H9 (cell line): ENCODE measurements around the gene ASAP3. TPM values are rescaled to one million over a fixed set of nuclear protein-coding genes. Genes with fewer than 3 reads are reported as not detected.

Experiments
- DNase-seq: peaks from one replicate; pipeline ENCODE4 v3.0.0-alpha.2; 2017
- H2AFZ ChIP-seq: one replicate; pipeline ENCODE4 v1.6.1; 2013; ENCODE audit warnings: mild to moderate bottlenecking, low read length, control low read depth, moderate library complexity
- H2AK5ac ChIP-seq: 2 replicates; pipeline ENCODE4 v1.6.1; 2013; ENCODE audit warnings: low read length, control low read depth, mixed read lengths; ENCODE audit not compliant: insufficient read length
- H2BK120ac ChIP-seq: one replicate; pipeline ENCODE4 v1.6.1; 2013; ENCODE audit warnings: low read depth, mild to moderate bottlenecking, low read length, control low read depth, inconsistent platforms; ENCODE audit not compliant: poor library complexity, severe bottlenecking
- H2BK12ac ChIP-seq: 2 replicates; pipeline ENCODE4 v1.6.1; 2013; ENCODE audit warnings: low read length, control low read depth, mixed read lengths, low read depth; ENCODE audit not compliant: insufficient read length
- H2BK15ac ChIP-seq: 2 replicates; pipeline ENCODE4 v1.6.1; 2013; ENCODE audit warnings: low read depth, low read length, control low read depth
- H2BK20ac ChIP-seq: one replicate; pipeline ENCODE4 v1.6.1; 2013; ENCODE audit warnings: low read depth, mild to moderate bottlenecking, low read length, control low read depth, inconsistent platforms; ENCODE audit not compliant: poor library complexity, severe bottlenecking
- H2BK5ac ChIP-seq: 2 replicates; pipeline ENCODE4 v1.6.1; 2013; ENCODE audit warnings: low read length, control low read depth, mixed read lengths; ENCODE audit not compliant: insufficient read length
- H3K14ac ChIP-seq: 2 replicates; pipeline ENCODE4 v1.6.1; 2013; ENCODE audit warnings: low read length, control low read depth; ENCODE audit not compliant: insufficient read depth
- H3K18ac ChIP-seq: 2 replicates; pipeline ENCODE4 v1.6.1; 2013; ENCODE audit warnings: low read depth, mild to moderate bottlenecking, mixed read lengths, low read length, control low read depth; ENCODE audit not compliant: insufficient read length
- H3K23ac ChIP-seq: 2 replicates; pipeline ENCODE4 v1.6.1; 2013; ENCODE audit warnings: low read length, control low read depth, mixed read lengths, low read depth; ENCODE audit not compliant: insufficient read length
- H3K23me2 ChIP-seq: 2 replicates; pipeline ENCODE4 v1.6.1; 2013; ENCODE audit warnings: low read depth, mild to moderate bottlenecking, mixed read lengths, low read length, control low read depth; ENCODE audit not compliant: insufficient read length, poor library complexity, severe bottlenecking
- H3K27ac ChIP-seq: 2 replicates; pipeline ENCODE4 v1.5.1; 2013; ENCODE audit warnings: low read length, control low read depth, mixed read lengths, low read depth; ENCODE audit not compliant: insufficient read length
- H3K27me3 ChIP-seq: 2 replicates; pipeline ENCODE4 v1.6.1; 2013; ENCODE audit warnings: low read length, control low read depth, inconsistent platforms; ENCODE audit not compliant: insufficient read depth
- H3K4ac ChIP-seq: 2 replicates; pipeline ENCODE4 v1.6.1; 2013; ENCODE audit warnings: low read depth, mild to moderate bottlenecking, control low read depth, inconsistent platforms, low read length, moderate library complexity
- H3K4me1 ChIP-seq: 2 replicates; pipeline ENCODE4 v1.6.1; 2013; ENCODE audit warnings: low read length, control low read depth, inconsistent platforms; ENCODE audit not compliant: insufficient read depth
- H3K4me2 ChIP-seq: 2 replicates; pipeline ENCODE4 v1.6.1; 2013; ENCODE audit warnings: low read length, control low read depth, mixed read lengths; ENCODE audit not compliant: insufficient read length, insufficient read depth
- H3K56ac ChIP-seq: 2 replicates; pipeline ENCODE4 v1.6.1; 2013; ENCODE audit warnings: low read depth, mild to moderate bottlenecking, mixed read lengths, low read length, control low read depth; ENCODE audit not compliant: insufficient read length
- H3K79me1 ChIP-seq: 2 replicates; pipeline ENCODE4 v1.6.1; 2013; ENCODE audit warnings: low read depth, mild to moderate bottlenecking, moderate library complexity, low read length, control low read depth, inconsistent platforms; ENCODE audit not compliant: insufficient read depth, poor library complexity, severe bottlenecking
- H3K79me2 ChIP-seq: 2 replicates; pipeline ENCODE4 v1.6.1; 2013; ENCODE audit warnings: low read length, control low read depth, inconsistent platforms; ENCODE audit not compliant: insufficient read depth
- H3K9ac ChIP-seq: 2 replicates; pipeline ENCODE4 v1.6.1; 2013; ENCODE audit warnings: low read length, control low read depth, mixed read lengths; ENCODE audit not compliant: insufficient read length; ENCODE audit errors: extremely low read depth
- H3K9me3 ChIP-seq: one replicate; pipeline ENCODE4 v1.6.1; 2013; ENCODE audit warnings: low read depth, low read length, inconsistent platforms; ENCODE audit not compliant: control insufficient read depth
- H3T11ph ChIP-seq: one replicate; pipeline ENCODE4 v1.6.1; 2013; ENCODE audit warnings: mild to moderate bottlenecking, low read length, control low read depth, inconsistent platforms
- H4K20me1 ChIP-seq: one replicate; pipeline ENCODE4 v1.6.1; 2013; ENCODE audit not compliant: control insufficient read depth, insufficient read length, insufficient read depth
- H4K5ac ChIP-seq: 2 replicates; pipeline ENCODE4 v1.6.1; 2013; ENCODE audit warnings: low read depth, mild to moderate bottlenecking, mixed read lengths, low read length, control low read depth; ENCODE audit not compliant: insufficient read length
- H4K8ac ChIP-seq: replicated peaks from 2 replicates; pipeline ENCODE4 v1.6.1; 2013; ENCODE audit warnings: low read length, control low read depth, mixed read lengths, low read depth; ENCODE audit not compliant: insufficient read length
- H4K91ac ChIP-seq: 2 replicates; pipeline ENCODE4 v1.6.1; 2013; ENCODE audit warnings: low read depth, mild to moderate bottlenecking, moderate library complexity, mixed read lengths, low read length, control low read depth; ENCODE audit not compliant: insufficient read length
- H3K27ac Mint-ChIP-seq, 3 experiments: 2 replicates in 2 of 3; 3 replicates in 1 of 3; pipeline ENCODE4 v1.8.0; 2020 to 2021; ENCODE audit warnings: mixed read lengths in 3 of 3, mild to moderate bottlenecking in 1 of 3, moderate library complexity in 1 of 3
- H3K27me3 Mint-ChIP-seq: 2 replicates; pipeline ENCODE4 v1.8.0; 2021; ENCODE audit warnings: low read depth, mild to moderate bottlenecking, moderate library complexity, mixed read lengths
- H3K36me3 Mint-ChIP-seq, 3 experiments: 2 replicates in 2 of 3; 3 replicates in 1 of 3; pipeline ENCODE4 v1.8.0; 2020 to 2021; ENCODE audit warnings: low read depth in 3 of 3, mixed read lengths in 3 of 3; ENCODE audit not compliant: insufficient read depth in 1 of 3
- H3K4me1 Mint-ChIP-seq, 2 experiments: 2 replicates each; pipeline ENCODE4 v1.8.0; 2020; ENCODE audit warnings: mixed read lengths in 2 of 2
- H3K4me3 Mint-ChIP-seq, 2 experiments: 2 replicates in 1 of 2; 3 replicates in 1 of 2; pipeline ENCODE4 v1.8.0; 2020 to 2021; ENCODE audit warnings: mild to moderate bottlenecking in 2 of 2, mixed read lengths in 2 of 2, moderate library complexity in 1 of 2
- H3K9me3 Mint-ChIP-seq, 2 experiments: 2 replicates in 1 of 2; 3 replicates in 1 of 2; pipeline ENCODE4 v1.8.0; 2020; ENCODE audit warnings: mild to moderate bottlenecking in 2 of 2, mixed read lengths in 2 of 2, moderate library complexity in 1 of 2
- WGBS: extraction: QIAGEN DNeasy Blood & Tissue Kit; methylation state at CpG from one replicate; pipeline ENCODE4 v1.1.7; 2013; ENCODE audit warnings: missing lambda C conversion rate, low lambda C conversion rate, mixed read lengths; ENCODE audit not compliant: insufficient read length; ENCODE audit errors: extremely low coverage; 5-methylcytosine and 5-hydroxymethylcytosine counted together
- total RNA-seq: library from RNA; stranded (reverse); gene quantifications from 2 replicates; pipeline ENCODE4 v1.2.1, GENCODE V29; 2021
- TF ChIP-seq, protein P1 (sequence below): fragments of 200-600 bp; sonication (generic); conservative IDR thresholded peaks from 3 replicates; pipeline ENCODE4 v1.8.0; 2021; ENCODE audit warnings: antibody characterized with exemption, mild to moderate bottlenecking

ASAP3 gene
- total RNA-seq, 1 experiment from 2014 or later, result 26.7 TPM

DNA sequence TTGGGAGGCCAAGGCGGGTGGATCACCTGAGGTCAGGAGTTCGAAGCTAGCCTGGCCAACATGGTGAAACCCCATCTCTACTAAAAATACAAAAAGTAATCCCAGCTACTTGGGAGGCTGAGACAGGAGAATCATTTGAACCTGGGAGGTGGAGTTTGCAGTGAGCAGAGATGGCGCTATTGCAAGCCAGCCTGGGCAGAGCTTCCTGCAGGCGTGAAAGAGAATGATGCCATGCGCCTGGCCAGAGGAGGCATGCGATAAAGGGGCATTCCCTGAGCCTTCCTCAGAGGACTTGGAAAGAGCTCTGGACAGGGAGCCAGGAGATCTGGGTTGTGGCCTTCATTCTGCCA, 43.9 kb upstream of the ASAP3 start:
- no peak overlapping the region for H3K27ac ChIP-seq

More for the DNA sequence above, 43.9 kb upstream of the ASAP3 start:
- peaks cover 3% of the 10 kb centered on the region for H4K20me1 ChIP-seq
- H4K5ac ChIP-seq, result no peak overlapping the region
- Mint-ChIP-seq H3K4me1 (peaks cover 26 to 41% of the 10 kb centered on the region in 2 experiments), H3K36me3 (peaks cover 0 to 4% (median 0%) of the 10 kb centered on the region in 3 experiments; a peak in 2 of 7 replicates), H3K27ac (no peak overlapping the region; a peak in 1 of 7 replicates), H3K9me3 (no peaks in the 10 kb centered on the region), H3K4me3 (no peak overlapping the region), H3K27me3 (peaks cover 40% of the 10 kb centered on the region)
- peaks cover 3% of the 10 kb centered on the region for H3K23me2 ChIP-seq
- 0 out of 2 replicates have a peak, but pooled peaks cover 2% of the 10 kb centered on the region for H3K4me1 ChIP-seq
- no peak overlapping the region for H2BK15ac ChIP-seq
- H3K27me3 ChIP-seq, result peaks cover 4% of the 10 kb centered on the region; the same call in 1 of the 2 replicates
- no peak overlapping the region for H3K14ac ChIP-seq
- H4K8ac ChIP-seq, result no peak overlapping the region
- no CpG with 5 or more reads among the region's 6 CpGs for WGBS
- no peak overlapping the region for H2BK120ac ChIP-seq
- H3K9ac ChIP-seq, result no peak overlapping the region
- no peak overlapping the region for H2BK12ac ChIP-seq
- H2BK5ac ChIP-seq, result no peak overlapping the region
- no peak overlapping the region for H3T11ph ChIP-seq
- H3K18ac ChIP-seq, result no peak overlapping the region
- no peak overlapping the region for H2AFZ ChIP-seq
- no peaks in the 10 kb centered on the region for H3K79me2 ChIP-seq
- no peak overlapping the region for H2AK5ac ChIP-seq
- no peak overlapping the region for H2BK20ac ChIP-seq
- no peak overlapping the region for H3K4ac ChIP-seq
- no peak overlapping the region for H3K56ac ChIP-seq
- no peak overlapping the region for H3K23ac ChIP-seq
- H3K79me1 ChIP-seq, result no peaks in the 10 kb centered on the region
- TF ChIP-seq, protein P1, sequence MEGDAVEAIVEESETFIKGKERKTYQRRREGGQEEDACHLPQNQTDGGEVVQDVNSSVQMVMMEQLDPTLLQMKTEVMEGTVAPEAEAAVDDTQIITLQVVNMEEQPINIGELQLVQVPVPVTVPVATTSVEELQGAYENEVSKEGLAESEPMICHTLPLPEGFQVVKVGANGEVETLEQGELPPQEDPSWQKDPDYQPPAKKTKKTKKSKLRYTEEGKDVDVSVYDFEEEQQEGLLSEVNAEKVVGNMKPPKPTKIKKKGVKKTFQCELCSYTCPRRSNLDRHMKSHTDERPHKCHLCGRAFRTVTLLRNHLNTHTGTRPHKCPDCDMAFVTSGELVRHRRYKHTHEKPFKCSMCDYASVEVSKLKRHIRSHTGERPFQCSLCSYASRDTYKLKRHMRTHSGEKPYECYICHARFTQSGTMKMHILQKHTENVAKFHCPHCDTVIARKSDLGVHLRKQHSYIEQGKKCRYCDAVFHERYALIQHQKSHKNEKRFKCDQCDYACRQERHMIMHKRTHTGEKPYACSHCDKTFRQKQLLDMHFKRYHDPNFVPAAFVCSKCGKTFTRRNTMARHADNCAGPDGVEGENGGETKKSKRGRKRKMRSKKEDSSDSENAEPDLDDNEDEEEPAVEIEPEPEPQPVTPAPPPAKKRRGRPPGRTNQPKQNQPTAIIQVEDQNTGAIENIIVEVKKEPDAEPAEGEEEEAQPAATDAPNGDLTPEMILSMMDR, result peak; percentile 20; the same call in 2 of the 3 replicates
- H4K91ac ChIP-seq, result no peak overlapping the region
- H3K4me2 ChIP-seq, result no peak overlapping the region
- DNase-seq, result no peak
- H3K9me3 ChIP-seq, result no peaks in the 10 kb centered on the region
